Uterus (tissue), 4 donors: ENCODE measurements around the gene PCDHGC5. TPM values are rescaled to one million over a fixed set of nuclear protein-coding genes. Genes with fewer than 3 reads are reported as not detected.

Experiments used
- total RNA-seq, 4 donors: library from RNA; depleted of rRNA in 3 of 4; stranded (reverse); fragments of >200 nt in 3 of 4; gene quantifications; one replicate each; pipeline versions ENCODE4 v1.1.0 to v1.2.4, GENCODE V29; 2014 to 2023
- donor health status: DM: yes; HTN: yes; CAD: no.

PCDHGC5 gene
- total RNA-seq, 4 donors from 2014 or later: under 0.01 to 7.5 (median 3.4) TPM

Other genes starting within 250 kb of the PCDHGC5 start
- 10 to 100 TPM in 3 of 4 donors, 1 to 10 TPM in 1; 5.0 to 17.8 (median 12.1) TPM for gene PCDHB15, start 243.7 kb upstream of the PCDHGC5 start, total RNA-seq
- gene SLC25A2, start 185.0 kb upstream of the PCDHGC5 start, total RNA-seq: 1 to 10 TPM in 2 of 4 donors, under 1 TPM in 1, not detected in 1; 0.28 to 2.4 (median 2.3) TPM
- gene TAF7, start 168.3 kb upstream of the PCDHGC5 start, total RNA-seq: 100 to 1,000 TPM in 2 of 4 donors, 10 to 100 TPM in 2; 76.1 to 121 (median 98.0) TPM
- gene PCDHGA1, start 158.6 kb upstream of the PCDHGC5 start, total RNA-seq: 1 to 10 TPM in 2 of 4 donors, under 1 TPM in 2; under 0.01 to 3.3 (median 1.5) TPM
- 10 to 100 TPM in 2 of 4 donors, 1 to 10 TPM in 2; 3.2 to 11.6 (median 9.3) TPM for gene PCDHGA2, start 150.3 kb upstream of the PCDHGC5 start, total RNA-seq
- 1 to 10 TPM in 3 of 4 donors, under 1 TPM in 1; 0.51 to 8.2 (median 5.6) TPM for gene PCDHGA3, start 145.3 kb upstream of the PCDHGC5 start, total RNA-seq
- gene PCDHGB1, start 139.0 kb upstream of the PCDHGC5 start, total RNA-seq: 1 to 10 TPM in 3 of 4 donors, not detected in 1; 4.4 to 7.4 (median 6.9) TPM
- gene PCDHGA4, start 134.1 kb upstream of the PCDHGC5 start, total RNA-seq: 10 to 100 TPM in 1 of 4 donors, 1 to 10 TPM in 2, under 1 TPM in 1; 0.59 to 16.1 (median 8.7) TPM
- 10 to 100 TPM in 2 of 4 donors, 1 to 10 TPM in 1, under 1 TPM in 1; 0.59 to 17.9 (median 8.7) TPM for gene PCDHGB2, start 129.1 kb upstream of the PCDHGC5 start, total RNA-seq
- gene PCDHGA5, start 124.9 kb upstream of the PCDHGC5 start, total RNA-seq: 10 to 100 TPM in 3 of 4 donors, 1 to 10 TPM in 1; 1.8 to 11.5 (median 11.2) TPM
- 10 to 100 TPM in 2 of 4 donors, 1 to 10 TPM in 1, under 1 TPM in 1; 0.59 to 14.1 (median 8.1) TPM for gene PCDHGB3, start 118.8 kb upstream of the PCDHGC5 start, total RNA-seq
- gene PCDHGA6, start 115.2 kb upstream of the PCDHGC5 start, total RNA-seq: 10 to 100 TPM in 3 of 4 donors, 1 to 10 TPM in 1; 4.4 to 16.6 (median 14.3) TPM
- 10 to 100 TPM in 3 of 4 donors, 1 to 10 TPM in 1; 10.0 to 14.1 (median 11.8) TPM for gene PCDHGA7, start 106.3 kb upstream of the PCDHGC5 start, total RNA-seq
- 10 to 100 TPM in 3 of 4 donors, 1 to 10 TPM in 1; 8.2 to 17.1 (median 14.9) TPM for gene PCDHGB4, start 101.4 kb upstream of the PCDHGC5 start, total RNA-seq
- 1 to 10 TPM in 3 of 4 donors, under 1 TPM in 1; 0.59 to 9.0 (median 5.1) TPM for gene PCDHGA8, start 96.4 kb upstream of the PCDHGC5 start, total RNA-seq
- 10 to 100 TPM in 3 of 4 donors, 1 to 10 TPM in 1; 10.0 to 33.6 (median 20.6) TPM for gene PCDHGB5, start 91.1 kb upstream of the PCDHGC5 start, total RNA-seq
- 10 to 100 TPM; 11.8 to 18.7 (median 16.7) TPM for gene PCDHGA9, start 86.3 kb upstream of the PCDHGC5 start, total RNA-seq
- gene PCDHGB6, start 81.1 kb upstream of the PCDHGC5 start, total RNA-seq: 10 to 100 TPM in 2 of 4 donors, 1 to 10 TPM in 2; 3.1 to 21.1 (median 11.5) TPM
- gene PCDHGA10, start 76.1 kb upstream of the PCDHGC5 start, total RNA-seq: 10 to 100 TPM in 1 of 4 donors, 1 to 10 TPM in 3; 2.4 to 11.2 (median 6.6) TPM
- gene PCDHGB7, start 71.4 kb upstream of the PCDHGC5 start, total RNA-seq: 10 to 100 TPM in 3 of 4 donors, 1 to 10 TPM in 1; 7.1 to 27.6 (median 18.1) TPM
- gene PCDHGA11, start 68.0 kb upstream of the PCDHGC5 start, total RNA-seq: 10 to 100 TPM in 3 of 4 donors, 1 to 10 TPM in 1; 9.4 to 13.2 (median 12.0) TPM
- gene PCDHGA12, start 58.6 kb upstream of the PCDHGC5 start, total RNA-seq: 10 to 100 TPM in 3 of 4 donors, 1 to 10 TPM in 1; 2.9 to 22.0 (median 14.5) TPM
- gene PCDHGC3, start 13.1 kb upstream of the PCDHGC5 start, total RNA-seq: 100 to 1,000 TPM in 3 of 4 donors, 10 to 100 TPM in 1; 25.9 to 146 (median 123) TPM
- gene PCDHGC4, start 4.1 kb upstream of the PCDHGC5 start, total RNA-seq: 1 to 10 TPM; 2.9 to 8.0 (median 6.7) TPM
- gene DIAPH1, start 129.9 kb downstream of the PCDHGC5 start, total RNA-seq: 10 to 100 TPM; 27.7 to 69.4 (median 30.2) TPM
- gene HDAC3, start 147.8 kb downstream of the PCDHGC5 start, total RNA-seq: 10 to 100 TPM; 24.8 to 68.0 (median 46.0) TPM
- gene RELL2, start 147.9 kb downstream of the PCDHGC5 start, total RNA-seq: 1 to 10 TPM in 1 of 4 donors, under 1 TPM in 1, not detected in 2; 0.35 to 1.7 TPM
- gene FCHSD1, start 162.3 kb downstream of the PCDHGC5 start, total RNA-seq: 10 to 100 TPM in 2 of 4 donors, 1 to 10 TPM in 2; 2.4 to 27.2 (median 11.3) TPM
- gene ARAP3, start 193.1 kb downstream of the PCDHGC5 start, total RNA-seq: 10 to 100 TPM in 2 of 4 donors, 1 to 10 TPM in 2; 4.1 to 39.9 (median 12.5) TPM